Left renal cortex interstitium (tissue), 4 donors: ENCODE data around the gene ZNF451. TPM values are rescaled to one million over a fixed set of nuclear protein-coding genes. Genes with fewer than 3 reads are reported as not detected.
"Not testable (repeated sequence)": the region's sequence is repeated elsewhere in the genome, so short reads cannot be mapped to it uniquely, and the experiment has no call there.

Experiments used
- DNase-seq, 4 donors: peaks; one replicate each; pipeline ENCODE4 v3.0.0-alpha.2; 2013; ENCODE audit warnings: low read depth in 4 of 4, low spot score in 2 of 4, missing footprints in 1 of 4
- polyA plus RNA-seq, 4 donors: library from polyadenylated mRNA; unstranded; fragments of 120-200 nt; gene quantifications; one replicate each; pipeline ENCODE4 v1.2.1, GENCODE V29; 2013; ENCODE audit not compliant: insufficient read length in 4 of 4

Gene ZNF451
- polyA plus RNA-seq, 4 donors, result 33.0 to 46.8 (median 39.6) TPM

DNA sequence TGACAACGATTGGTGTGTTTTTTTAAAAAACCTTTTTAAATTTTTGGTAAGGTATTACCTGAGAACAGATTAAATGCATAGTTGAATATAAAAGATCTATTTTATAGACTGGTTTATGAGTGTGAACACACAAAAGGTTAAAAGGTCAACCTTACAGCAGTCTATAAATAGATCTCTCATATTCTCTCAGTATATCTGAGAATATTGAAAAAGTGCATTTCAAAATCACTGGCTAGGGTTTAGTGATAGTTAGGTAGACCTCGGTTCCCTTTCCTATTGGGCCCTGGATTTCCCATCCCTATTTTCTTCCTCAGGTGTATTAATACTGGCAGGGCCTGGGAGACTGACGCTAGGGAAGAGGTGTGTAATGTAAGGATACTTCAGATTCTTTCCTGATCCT is 723 bp upstream of the ZNF451 start:
- DNase-seq, result no peak

DNA sequence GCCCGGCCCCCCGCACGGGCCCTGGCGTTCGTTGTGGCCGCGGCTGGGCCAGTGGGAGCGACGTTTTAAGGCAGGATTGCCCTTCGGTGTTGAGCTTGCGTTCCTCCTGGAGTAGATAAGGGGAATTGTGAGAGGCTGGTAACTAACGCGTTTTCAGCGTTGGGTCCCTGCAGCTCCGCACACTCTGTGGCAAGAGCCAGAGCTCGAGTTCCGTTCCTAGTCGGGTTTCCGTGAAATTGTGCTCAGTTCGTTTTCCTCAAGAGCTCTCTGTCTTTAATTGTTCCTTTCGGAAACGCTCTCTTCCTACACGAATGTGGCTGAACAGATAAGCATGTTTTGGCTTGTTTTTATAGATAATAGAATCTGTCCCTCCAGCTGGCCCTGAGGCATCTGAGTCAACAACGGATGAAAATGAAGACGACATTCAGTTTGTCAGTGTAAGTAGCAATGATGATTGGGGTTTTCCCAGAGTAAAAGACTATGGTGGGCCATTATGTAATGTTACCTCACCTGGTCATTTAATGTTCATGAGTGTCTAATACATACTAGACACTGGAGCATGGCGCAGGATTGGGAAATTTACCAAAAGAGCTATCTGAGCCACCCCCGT is 575 bp downstream of the ZNF451 start:
- not testable (repeated sequence) for DNase-seq

DNA sequence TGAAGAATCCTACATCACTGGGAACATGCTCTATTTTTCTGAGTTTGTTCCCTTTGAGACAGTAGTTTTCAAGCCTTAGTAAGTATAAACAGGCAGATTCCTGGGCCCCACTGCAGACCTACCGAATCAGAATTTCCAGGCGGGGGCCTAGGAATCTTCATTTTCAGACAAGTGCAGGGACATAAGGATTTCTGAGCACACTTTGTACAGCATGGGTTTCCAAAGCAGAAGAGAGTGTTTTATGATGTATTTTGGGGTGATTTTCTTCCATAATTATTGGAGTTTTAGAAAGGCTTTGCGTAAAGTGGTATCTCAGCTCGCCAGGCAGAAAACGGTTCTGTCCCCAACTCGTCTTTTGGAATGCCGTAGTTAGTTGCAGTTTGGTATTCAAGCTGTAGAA is 1.4 kb downstream of the ZNF451 start:
- not testable (repeated sequence) for DNase-seq

DNA sequence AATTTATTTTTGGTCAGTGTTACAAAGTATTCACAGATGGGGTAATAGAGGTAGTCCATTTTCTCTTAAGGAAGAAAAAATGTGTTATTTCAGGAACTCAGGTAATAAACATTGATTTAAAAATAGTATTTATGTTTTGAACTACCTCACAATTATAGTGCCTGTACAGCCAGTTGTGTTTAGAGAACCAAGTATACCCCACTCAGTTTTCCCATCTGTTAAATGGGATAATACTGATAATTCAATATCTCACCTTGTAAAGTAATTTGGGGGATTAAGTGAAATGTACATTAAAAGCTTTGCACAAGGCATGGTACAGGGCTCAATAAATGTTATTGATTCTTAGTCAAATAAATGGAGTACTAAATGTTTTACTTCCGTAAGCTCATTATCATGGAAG is 4.7 kb downstream of the ZNF451 start:
- DNase-seq, result no peak

DNA sequence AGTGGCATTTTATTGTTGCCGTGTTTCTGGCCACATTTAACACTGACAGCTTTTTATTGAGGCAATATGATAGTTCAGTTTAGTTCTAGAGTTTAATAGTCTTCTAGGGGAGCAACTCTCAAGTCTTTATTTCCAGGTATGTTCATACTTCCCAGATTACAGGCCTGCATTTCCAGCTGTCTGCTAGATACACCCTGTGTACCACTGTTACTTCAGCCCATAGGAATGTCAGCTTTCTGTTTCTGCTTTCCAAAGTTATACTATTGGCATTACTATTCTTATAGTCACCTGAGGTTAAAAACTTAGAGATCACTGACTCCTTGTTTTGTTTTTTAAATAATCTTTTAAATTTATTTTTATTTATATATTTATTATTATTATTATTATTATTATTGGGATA is 7.6 kb downstream of the ZNF451 start:
- DNase-seq, result no peak

DNA sequence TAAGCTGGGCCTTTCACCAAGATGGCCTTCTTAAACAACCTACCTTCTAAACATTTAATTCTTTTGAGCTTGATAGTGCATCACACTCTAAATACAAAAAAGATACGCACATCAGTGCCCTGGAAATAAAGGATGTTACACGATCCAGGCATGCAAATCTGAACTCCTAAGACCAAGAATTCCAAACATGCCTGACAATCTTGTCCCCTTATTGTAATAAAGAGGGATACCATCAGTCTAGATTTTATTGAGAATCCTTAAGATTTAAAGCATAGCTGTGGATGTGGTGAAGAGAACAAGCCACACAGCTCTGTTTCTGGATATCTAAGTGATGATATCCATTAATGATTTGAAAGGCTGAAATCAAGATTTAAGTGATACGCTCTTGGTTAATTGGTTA is 13.0 kb downstream of the ZNF451 start:
- no peak for DNase-seq

DNA sequence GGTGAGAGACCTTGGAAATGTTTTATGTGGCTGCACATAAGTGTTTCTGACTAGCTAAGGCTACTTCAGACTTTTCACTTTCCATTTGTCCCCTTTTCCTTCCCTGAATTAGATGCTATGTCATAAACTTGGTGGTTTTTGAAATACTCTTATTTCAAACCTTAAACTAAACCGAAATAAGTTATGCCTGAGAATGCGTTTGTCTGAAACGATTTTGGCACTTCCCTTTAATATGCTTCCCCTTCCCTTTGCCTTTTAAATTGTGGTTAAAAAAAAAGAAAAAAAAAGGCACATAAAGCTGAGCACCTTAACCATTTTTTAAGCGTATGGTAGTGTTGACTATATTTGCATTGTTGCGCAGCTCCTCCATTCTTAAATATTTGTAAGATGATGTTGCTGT is 14.3 kb downstream of the ZNF451 start:
- no peak for DNase-seq

DNA sequence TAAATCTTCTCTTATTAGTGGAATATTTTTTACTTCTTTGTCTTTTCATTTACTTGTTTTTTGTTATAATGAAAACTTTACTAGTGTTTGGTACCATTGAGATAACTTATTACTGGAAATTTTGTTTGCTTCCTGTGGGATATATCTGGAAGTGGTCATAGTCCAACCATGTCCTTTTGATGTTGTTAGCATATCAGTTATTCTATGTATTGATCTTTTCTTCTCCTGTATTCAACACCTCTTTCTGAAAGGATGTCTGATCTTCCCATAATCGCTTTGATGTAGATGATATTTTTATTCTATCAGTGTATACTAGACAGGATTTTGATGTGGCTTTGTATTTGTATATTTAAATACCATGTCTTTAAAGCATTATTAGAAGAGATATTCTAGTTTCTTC is 17.0 kb downstream of the ZNF451 start:
- no peak for DNase-seq

DNA sequence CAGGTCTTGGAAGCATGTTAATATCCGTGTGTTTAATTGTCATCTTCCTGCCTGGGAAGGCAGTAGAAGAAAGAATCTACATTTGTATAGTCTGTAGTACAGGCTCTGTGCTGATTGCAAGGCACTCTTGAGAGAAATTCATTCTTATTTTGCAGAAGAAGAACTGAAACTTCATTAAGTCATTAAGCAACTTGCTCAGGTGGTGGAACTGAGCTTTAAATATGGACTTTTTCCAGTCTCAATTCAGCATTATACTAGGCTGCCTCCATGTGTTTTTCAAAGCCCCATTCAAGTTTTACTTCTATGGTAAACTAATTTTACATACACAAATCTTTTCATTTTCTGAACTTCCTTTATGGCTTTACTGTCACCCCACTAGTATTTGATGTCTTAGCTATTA is 18.7 kb downstream of the ZNF451 start:
- no peak for DNase-seq

DNA sequence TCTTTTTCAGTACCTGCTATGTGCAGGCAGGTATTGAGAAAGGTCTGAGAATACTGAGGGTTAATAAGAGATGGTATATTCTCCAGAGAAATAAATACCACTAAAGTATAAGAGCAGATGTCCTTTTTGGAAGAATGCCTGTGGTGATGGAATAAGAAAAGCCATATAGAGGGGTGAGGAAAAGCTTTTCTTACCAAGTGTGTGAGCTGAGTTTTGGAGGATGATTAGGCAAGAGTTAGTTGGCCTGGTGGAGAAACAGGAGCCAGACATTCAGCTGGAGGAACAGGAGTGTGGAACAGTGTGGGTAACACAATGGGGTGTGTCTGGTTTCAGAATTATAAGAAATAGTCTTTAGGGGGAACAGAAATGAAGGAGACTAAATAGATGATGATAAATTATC is 19.9 kb downstream of the ZNF451 start:
- DNase-seq, result no peak

DNA sequence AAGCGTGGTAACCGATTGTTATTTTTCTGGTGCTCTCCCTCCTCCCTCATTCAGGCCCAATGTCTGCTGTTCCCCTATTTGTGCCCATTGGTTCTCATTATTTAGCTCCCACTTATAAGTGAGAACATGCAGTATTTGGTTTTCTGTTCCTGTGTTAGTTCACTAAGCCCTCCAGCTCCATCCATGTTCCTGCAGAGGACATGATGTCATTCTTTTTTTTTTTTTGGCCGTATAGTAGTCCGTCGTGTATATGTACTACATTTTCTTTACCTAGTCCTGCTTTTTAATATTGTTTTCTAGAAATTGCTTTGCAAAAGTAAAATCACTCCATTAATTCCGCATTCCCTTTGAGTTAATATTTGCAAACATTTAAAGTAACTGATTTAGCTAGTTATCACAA is 23.1 kb downstream of the ZNF451 start:
- DNase-seq, result no peak

DNA sequence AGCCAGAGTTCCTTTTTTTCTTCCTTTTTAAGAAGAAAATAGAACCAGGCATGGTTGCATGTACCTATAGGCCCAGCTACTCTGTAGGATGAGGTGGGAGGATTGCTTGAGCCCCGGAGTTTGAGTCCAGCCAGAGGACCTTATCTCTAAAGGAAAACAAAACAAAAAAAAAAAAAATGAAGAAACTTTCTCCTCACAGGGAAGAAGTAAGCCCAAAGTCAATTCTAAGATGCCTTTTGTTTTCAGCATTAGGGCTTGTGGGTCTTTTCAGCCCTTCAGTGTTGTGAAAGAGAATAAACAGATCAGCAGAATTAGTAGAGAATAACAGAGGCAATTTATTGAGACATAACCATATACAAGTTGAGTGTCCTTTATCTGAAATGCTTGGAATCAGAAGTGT is 26.8 kb downstream of the ZNF451 start:
- DNase-seq, result no peak

DNA sequence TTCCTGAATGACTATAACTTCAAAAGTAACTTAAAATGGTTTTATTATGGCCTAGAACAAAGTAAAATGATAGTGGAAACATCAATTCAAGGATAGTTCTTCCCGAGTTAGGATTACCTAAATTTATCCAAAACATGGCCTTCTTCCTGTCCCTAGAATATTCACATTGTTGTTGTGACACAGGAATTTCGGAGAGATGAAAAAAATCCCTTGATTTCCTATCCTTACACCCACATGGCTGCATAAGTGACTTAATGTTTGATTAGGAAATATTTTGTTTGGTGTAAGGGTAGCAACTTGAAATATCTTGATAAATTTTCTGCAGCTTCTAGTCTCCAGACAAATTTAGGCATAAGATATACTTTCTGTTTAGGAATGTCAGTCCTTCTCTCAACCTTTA is 27.8 kb downstream of the ZNF451 start:
- no peak for DNase-seq

DNA sequence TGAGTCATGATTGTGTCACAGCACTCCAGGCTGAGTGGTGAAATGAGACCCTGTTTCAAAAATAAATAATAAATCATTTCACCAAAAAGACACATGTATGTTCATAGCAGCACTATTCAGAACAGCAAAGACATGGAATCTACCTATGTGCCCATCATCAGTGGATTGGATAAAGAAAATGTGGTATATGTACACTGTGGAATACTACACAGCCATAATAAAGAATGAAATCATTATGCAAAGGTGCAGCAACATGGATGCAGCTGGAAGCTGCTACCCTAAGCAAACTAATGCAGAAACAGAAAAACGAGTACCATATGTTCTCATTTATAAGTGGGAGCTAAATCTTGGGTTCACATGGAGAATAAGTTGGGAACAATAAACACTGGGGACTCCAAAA is 33.1 kb downstream of the ZNF451 start:
- DNase-seq, result no peak

DNA sequence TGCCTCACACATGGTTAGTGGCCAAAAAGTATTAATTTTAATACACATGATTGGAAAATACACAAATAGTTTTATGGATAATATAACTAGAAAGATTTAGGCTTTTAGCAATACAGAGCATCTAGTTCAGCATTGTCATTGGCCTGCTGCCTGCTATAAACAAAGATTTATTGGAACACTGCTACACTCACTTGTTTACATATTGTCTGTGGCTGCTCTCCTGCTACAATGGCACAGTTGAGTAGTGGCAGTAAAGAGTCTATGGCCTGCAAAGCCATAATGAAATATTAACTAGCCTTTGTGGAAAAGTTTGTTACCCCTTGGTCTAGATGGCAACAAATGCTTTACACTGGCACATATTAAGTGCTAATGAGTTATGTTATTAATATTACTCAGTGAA is 37.8 kb downstream of the ZNF451 start:
- DNase-seq, result no peak

DNA sequence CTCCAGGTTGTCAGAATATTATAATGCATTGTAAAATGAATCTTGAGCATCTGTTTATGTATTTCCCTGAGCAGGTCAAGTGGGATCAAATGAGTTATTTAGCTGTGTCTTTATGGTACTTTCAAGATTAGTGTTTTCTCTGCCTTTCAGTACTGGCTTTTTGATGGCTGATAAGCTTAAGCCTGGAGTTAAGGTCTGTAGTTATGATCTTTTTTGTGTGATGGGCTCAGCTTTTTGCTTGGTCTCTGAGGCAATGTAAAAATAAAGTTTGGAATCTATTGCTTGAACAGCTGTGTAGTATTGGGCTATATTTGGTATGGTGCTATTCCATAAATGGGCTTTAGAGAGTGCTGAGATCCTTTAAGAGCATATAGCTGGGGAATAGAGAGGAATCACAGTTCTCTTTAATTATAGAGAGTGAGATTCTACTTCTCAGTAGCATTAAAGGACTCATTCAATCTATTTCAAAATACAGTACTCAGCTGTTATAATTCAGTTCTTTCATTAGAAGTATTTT is 40.7 kb downstream of the ZNF451 start:
- DNase-seq, result no peak

DNA sequence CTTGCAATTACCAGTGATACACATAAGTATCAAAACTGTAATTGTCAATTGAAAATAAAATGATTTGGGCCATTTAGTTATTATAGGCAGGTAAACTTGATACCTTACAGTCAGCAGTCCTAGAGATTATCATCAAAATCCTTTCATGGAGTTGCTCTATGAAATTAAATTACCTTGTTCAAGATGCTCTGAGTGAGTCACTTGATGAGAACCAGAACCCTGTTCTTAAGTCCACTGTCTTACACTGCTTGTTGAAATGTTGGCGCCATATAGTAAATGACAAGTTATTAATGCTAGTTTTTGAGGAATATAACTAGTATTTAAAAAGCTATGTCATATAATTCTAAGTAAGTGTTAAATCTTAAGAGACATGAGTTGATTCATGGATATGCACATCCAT is 45.0 kb downstream of the ZNF451 start:
- DNase-seq, result no peak

DNA sequence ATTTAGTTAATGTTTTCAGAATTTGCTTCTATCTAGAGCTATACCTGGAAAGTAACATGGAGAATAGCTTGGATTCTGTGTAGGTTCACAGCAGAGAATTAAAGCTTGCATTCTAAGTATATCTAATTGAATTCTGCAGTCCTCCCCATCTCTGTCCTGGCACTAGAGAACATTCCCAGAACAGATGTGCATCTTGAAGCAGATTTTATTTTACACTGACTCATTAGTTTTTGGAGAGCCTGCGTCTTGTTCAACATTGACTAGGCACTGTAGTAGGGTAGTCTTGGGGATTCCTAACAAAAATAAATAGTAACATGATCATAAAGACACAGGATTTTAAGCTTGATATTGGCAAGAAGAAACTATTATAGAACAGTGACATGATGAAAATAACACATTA is 45.9 kb downstream of the ZNF451 start:
- no peak for DNase-seq

DNA sequence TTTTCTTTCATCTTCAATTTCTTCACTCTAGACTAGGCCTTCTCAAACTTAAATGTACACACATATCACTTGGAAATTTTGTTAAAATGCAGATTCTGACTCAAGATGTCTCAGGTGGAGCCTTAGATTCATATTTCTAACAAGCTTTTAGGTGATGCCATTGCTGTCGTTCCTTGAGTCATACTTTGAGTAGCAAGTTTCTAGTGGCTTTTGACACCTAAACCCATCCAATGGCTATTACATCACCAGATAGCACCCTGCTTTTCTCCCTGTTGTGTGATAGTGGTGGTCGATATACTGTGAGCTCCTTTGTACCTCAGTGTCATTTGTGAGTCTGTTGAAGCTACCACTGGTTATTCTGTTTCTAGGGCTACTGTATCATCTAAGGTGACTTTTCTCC is 47.4 kb downstream of the ZNF451 start:
- DNase-seq, result no peak

DNA sequence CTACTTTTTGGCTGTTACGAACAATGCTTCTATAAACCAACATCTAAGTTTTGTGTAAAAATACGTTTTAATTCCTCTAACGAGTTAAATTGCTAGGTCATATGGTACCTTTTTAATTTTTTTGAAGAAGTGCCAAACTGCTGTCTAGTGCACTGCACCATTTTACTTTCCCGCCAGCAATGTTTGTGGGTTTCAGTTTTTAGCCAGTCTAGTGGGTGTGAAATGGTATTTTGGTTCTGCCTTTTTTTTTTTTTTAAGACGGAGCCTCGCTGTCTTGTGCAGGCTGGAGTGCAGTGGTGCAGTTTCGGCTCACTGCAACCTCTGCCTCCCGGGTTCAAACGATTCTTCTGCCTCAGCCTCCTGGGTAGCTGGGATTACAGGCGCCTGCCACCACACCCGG is 48.0 kb downstream of the ZNF451 start:
- no peak for DNase-seq

DNA sequence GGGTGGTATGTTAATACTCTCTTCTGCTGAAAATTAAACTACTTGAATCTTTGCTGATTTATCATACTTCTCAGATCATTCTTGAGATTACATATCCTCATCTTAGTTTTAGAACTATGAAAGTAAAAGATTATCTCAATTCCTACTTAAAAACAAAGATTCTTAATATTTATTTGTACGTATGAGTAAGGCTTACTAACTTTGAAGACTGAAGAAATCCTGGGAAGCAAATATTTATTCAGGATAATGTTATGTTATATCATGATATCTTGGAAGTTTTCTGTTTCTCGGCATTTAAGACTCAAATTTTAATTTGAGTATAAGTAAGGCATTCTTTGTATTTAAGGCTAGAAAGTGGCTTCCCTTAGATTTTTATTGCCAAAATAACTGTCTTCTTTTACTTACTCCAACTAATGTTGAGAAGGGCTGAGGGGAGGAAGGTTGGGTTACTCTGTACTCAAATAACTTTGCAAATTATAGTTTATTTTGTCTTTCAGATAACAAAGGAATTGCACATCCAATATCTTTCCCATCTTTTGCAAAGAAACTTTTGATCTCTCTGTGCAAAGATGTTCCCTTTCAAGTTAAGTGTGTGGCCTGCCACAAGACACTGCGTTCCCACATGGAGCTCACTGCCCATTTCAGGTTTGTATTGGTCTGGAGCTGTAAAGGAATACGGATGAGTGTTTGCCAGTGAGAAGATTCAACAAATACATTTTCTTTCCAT is 51.6 kb downstream of the ZNF451 start:
- no peak for DNase-seq

DNA sequence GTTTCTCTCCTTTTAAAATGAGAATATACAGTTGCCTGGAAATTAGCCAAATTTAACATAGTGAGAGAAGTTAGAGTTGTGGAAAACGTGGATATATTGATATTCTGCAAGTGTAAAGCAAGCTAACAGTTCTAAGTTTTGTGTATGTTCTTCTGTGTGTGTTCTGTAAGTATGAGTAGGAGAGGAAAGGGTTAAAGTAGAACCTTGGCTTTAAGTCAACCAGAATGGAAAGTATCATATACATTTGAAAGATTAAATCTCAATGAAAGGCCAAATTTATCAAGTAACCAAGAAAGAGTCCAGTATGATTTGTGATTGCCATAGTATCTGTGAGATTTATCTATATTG is 52.2 kb downstream of the ZNF451 start:
- no peak for DNase-seq

DNA sequence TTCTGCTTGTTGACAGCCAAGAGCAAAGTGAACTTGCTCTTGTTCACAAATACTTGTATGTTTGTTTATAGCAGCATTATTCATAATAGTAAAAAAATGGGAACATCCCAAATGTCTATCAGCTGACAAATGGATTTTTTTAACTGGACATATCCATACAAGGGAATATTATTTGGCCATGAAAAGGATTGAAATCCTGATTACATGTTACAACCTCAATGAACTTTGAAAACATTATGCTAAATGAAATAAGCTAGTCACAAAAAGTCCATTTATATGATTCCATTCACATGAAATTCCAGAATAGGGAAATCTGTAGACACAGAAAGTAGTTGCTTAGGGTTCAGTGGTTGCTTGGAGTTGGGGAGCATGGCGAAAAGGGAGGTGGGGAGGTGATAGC is 53.7 kb downstream of the ZNF451 start:
- DNase-seq, result no peak
